OCI-LY1 (cell line): ENCODE results near the gene KCNB1.
"Not testable (repeated sequence)": the region's sequence is repeated elsewhere in the genome, so short reads cannot be mapped to it uniquely, and the experiment has no call there.

Experiments
- EZH2 ChIP-seq: fragments of 200-600 bp; sonication (generic), shearing (Covaris generic); IDR thresholded peaks from 2 replicates; pipeline ENCODE4 v1.8.0; 2017; ENCODE audit warnings: borderline replicate concordance, mixed run types, mild to moderate bottlenecking, antibody characterized with exemption, low read length, moderate library complexity, mixed read lengths
- TF ChIP-seq, protein P1 (sequence below): fragments of 200-600 bp; sonication (generic), shearing (Covaris generic); IDR thresholded peaks from 2 replicates; pipeline ENCODE4 v1.5.1; 2017; ENCODE audit warnings: mild to moderate bottlenecking, antibody characterized with exemption, low read length, moderate library complexity, mixed read lengths

DNA sequence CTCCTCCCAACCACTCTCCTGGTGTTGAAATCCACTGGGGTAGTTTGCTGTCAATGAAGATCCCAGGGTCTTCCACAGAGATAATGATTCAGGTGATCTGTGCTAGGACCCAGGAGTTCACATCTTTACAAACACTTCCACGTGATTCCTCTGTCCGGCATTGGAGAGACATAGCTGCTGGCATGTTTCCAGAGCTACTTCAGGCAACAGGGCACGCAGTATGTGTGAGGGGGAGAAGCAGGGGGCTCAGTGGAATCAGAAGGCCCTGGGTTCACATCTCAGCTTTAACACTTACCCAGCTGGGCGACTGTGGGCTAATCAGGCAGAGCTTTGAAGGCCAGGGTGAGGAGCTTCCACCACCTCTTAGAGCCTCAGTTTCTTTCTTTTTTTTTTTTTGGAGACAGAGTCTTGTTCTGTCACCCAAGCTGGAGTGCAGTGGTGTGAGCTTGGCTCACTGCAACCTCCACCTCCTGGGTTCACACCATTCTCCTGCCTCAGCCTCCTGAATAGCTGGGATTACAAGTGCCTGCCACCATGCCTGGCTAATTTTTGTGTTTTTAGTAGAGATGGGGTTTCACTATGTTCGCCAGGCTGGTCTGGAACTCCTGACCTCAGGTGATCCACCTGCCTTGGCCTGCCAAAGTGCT is 72.4 kb downstream of the KCNB1 start:
- TF ChIP-seq EZH2 = not testable (repeated sequence)
- TF ChIP-seq, protein P1, sequence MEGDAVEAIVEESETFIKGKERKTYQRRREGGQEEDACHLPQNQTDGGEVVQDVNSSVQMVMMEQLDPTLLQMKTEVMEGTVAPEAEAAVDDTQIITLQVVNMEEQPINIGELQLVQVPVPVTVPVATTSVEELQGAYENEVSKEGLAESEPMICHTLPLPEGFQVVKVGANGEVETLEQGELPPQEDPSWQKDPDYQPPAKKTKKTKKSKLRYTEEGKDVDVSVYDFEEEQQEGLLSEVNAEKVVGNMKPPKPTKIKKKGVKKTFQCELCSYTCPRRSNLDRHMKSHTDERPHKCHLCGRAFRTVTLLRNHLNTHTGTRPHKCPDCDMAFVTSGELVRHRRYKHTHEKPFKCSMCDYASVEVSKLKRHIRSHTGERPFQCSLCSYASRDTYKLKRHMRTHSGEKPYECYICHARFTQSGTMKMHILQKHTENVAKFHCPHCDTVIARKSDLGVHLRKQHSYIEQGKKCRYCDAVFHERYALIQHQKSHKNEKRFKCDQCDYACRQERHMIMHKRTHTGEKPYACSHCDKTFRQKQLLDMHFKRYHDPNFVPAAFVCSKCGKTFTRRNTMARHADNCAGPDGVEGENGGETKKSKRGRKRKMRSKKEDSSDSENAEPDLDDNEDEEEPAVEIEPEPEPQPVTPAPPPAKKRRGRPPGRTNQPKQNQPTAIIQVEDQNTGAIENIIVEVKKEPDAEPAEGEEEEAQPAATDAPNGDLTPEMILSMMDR = not testable (repeated sequence)
